Measurements from ENCODE around the gene SHKBP1.
A peak's percentile ranks its signal among the peaks of the same experiment; 100 is the strongest.
"Not testable (repeated sequence)": the region's sequence is repeated elsewhere in the genome, so short reads cannot be mapped to it uniquely, and the experiment has no call there.

The SHKBP1 gene

GRCh38 chr19:40555978-40556689 lies 20.5 kb upstream of the SHKBP1 start:
- DNase-seq, result no peak

DNA sequence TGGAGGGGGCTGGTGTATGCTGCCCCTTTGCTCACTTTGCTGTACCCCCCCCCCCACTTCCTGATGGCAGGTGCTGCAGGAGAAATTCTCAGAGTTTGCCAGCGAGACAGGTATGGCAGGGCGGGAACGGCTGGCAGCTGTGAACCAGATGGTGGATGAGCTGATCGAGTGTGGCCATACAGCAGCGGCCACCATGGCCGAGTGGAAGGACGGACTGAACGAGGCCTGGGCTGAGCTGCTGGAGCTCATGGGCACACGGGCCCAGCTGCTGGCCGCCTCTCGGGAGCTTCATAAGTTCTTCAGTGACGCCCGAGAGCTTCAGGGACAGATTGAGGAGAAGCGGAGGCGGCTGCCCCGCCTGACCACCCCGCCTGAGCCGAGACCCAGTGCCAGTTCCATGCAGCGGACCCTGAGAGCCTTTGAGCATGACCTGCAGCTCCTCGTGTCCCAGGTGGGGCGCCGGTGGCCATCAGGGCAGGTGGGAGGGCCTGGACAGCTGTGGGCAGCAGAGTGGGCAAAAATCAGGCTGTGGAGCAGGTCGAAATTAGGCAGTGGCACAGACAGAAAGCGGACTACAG lies 19.6 kb upstream of the SHKBP1 start:
- DNase-seq, result no peak

- DNase-seq, result no peak
These were observed 17.3 kb upstream of the SHKBP1 start for GRCh38 chr19:40559394-40559793.

GRCh38 chr19:40560092-40560507 lies 16.6 kb upstream of the SHKBP1 start:
- no peak for DNase-seq

GRCh38 chr19:40561947-40562346 lies 14.7 kb upstream of the SHKBP1 start:
- DNase-seq, result no peak

- DNase-seq, result not testable (repeated sequence)
These were observed 12.1 kb upstream of the SHKBP1 start for GRCh38 chr19:40564535-40564934.

DNA sequence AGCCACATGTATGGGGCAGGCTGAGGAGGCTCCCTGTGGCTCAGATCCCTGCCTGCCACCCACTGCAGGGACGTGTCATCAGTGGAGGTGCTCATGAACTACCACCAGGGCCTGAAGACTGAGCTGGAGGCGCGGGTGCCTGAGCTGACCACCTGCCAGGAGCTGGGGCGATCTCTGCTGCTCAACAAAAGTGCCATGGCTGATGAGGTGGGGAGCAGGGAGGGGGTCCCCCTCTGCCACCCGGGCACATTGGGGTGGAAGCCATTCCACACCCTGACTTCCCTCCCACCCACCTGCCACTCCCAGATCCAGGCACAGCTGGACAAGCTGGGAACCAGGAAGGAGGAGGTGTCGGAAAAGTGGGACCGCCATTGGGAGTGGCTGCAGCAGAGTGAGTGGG lies 11.3 kb upstream of the SHKBP1 start:
- DNase-seq, result no peak

- no peak for DNase-seq
These were observed 10.7 kb upstream of the SHKBP1 start for GRCh38 chr19:40565910-40566495.

GRCh38 chr19:40567040-40567749 lies 9.5 kb upstream of the SHKBP1 start:
- no peak for DNase-seq

GRCh38 chr19:40567750-40568494 lies 8.8 kb upstream of the SHKBP1 start:
- no peak for DNase-seq

DNA sequence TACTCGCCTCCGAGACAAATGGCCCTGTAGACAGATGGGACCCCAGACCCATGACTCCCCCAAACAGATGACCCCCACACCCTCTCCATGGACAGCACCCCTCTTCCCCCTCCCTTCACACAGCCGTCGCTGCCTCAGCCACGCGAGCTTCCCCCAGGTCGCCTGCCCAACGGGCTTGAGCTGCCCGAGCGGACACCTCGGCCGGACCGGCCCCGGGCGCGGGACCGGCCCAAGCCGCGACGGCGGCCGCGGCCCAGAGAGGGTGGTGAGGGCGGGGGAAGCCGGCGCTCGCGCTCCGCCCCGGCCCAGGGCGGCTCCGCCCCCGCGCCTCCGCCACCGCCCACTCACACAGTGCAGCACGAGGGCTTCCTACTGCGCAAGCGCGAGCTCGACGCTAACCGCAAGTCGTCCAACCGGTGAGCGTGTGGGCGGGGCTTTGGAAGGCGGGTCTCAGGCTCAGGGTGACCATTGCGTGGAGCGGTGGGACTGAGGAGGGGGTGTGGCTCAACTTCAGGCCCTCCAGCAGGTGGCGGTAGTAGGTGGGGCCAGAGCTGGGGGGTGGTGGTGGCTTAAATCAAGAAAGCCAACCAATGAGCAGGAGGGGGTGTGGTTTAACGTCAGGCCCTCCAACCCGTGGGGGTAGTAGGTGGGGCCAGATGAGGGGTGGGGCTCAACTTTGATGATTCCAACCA lies 6.2 kb upstream of the SHKBP1 start:
- peak; percentile 73 to 99 (median 94) for DNase-seq

DNA sequence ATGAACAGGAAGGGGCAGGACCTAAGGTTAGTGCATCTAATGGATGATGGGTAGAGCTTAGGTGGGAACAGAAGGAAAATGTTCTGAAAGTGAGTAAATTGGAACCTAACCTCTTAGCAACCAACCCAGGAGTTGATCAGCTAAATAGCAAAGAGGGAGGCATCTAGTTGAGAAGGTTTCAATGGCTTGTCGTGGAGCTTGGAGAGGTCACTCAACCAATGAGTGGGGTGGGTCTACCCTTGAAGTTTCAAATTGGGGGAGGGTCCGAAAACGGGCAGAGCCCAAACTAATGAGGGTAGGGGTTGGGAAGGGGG lies 5.7 kb upstream of the SHKBP1 start:
- DNase-seq, result no peak

DNA sequence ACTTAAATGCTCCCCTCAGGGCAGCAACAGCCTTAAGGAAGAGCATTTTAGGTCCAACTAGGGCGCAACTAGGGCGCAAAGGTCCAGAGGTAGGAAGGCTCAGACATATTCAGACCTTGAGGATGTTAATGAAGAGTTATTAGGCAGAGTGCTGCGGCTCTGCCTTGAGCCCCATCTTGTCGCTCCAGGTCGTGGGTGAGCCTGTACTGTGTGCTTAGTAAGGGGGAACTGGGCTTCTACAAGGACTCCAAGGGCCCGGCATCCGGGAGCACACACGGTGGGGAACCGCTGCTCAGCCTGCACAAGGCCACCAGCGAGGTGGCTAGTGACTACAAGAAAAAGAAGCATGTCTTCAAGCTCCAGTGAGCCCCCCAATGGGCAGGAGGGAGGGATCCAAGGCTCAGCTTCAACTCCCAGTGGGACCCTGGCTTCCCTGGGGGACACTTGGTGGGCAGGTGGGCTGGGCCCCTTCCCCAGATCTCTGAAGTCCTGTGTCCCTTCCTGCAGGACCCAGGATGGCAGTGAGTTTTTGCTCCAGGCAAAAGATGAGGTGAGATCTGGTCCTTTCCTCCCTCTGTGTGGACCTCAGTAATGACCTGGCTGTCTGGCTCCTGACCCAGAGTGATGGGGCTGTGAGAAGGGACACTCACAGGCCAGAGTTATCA lies 4.7 kb upstream of the SHKBP1 start:
- DNase-seq, result no peak

DNA sequence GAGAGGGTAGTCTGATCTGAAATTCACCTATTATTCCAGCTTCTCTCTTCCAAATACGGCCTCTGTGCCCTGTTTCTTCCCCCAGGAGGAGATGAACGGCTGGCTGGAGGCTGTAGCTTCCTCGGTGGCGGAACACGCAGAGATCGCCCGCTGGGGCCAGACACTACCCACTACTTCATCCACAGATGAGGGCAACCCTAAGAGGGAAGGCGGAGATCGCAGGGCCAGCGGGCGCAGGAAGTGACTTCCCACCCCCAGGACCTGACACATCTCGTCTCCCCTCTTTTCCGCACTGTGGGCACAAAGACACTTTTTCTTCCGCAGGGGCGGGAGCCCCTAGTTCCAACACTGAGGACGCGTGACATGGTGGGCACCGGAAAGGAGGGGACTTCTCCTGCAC lies 1.3 kb upstream of the SHKBP1 start:
- no peak for DNase-seq

DNA sequence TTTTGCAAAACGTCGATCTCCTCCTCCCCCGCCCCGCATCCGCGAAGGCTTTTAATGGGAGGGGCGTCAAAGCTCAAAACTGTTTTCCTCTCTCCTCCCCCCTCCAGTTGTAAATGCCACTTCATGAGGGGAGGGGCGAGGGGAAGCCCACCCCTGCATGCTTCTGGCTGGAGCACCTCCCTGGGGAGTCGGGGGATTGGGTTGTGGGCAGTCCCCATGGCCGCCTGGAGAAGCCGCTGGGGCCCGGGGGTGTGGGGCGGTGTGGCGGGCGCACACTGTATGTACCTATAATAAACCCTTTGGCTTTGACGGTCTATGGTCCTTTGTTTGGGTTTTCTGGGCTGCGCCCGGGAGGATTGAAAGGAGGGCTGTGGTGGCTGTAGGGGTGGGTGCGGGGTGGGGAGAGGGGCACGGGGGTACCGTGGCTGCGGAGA lies 505 bp upstream of the SHKBP1 start:
- no peak for DNase-seq

- DNase-seq, result peak in 10 of 56 donors; percentile 6 to 41 (median 15)
These were observed 1.8 kb downstream of the SHKBP1 start for GRCh38 chr19:40578442-40578908.

GRCh38 chr19:40580619-40581018 lies 3.9 kb downstream of the SHKBP1 start:
- no peak for DNase-seq

GRCh38 chr19:40581531-40581930 lies 4.9 kb downstream of the SHKBP1 start:
- no peak for DNase-seq

DNA sequence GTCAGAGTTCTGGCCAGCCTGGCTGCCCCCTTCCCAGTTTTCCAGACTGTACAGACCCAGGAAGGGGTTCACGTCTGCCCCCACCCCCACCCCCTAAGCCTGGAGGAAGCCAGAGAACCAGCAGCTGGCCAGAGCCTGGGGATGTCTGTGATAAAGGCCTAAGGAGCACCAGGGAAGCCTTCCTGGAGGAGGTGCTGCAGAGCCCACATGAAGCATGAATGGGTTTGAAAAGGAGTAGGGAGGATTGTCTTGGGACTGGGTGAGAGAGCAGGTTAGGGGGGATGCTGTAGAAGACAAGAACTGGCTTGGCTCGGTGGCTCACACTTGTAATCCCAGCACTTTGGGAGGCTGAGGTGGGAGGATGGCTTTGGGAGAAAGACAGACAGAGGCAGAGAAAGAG lies 5.8 kb downstream of the SHKBP1 start:
- DNase-seq, result no peak

- peak in 3 of 56 donors; percentile 10 to 19 (median 12) for DNase-seq
These were observed 6.6 kb downstream of the SHKBP1 start for GRCh38 chr19:40583283-40583682.

All from nucleus accumbens (tissue), 56 donors.